Bronchial epithelial cell (primary cell): ENCODE data around the gene RAPGEF1. TPM values are rescaled to one million over a fixed set of nuclear protein-coding genes. Genes with fewer than 3 reads are reported as not detected.

Experiments
- DNase-seq: peaks from one replicate; pipeline ENCODE4 v3.0.0-alpha.2; 2010; ENCODE audit warnings: low read depth
- FAIRE-seq: peaks from 2 replicates; lab custom pipeline; 2011; peaks lifted over from hg19 to GRCh38; lab: Jason Lieb, UNC
- H3K27me3 ChIP-seq: 2 replicates; pipeline ENCODE4 v1.5.1; 2011; ENCODE audit warnings: low read length; ENCODE audit not compliant: control insufficient read depth, insufficient read depth
- H3K36me3 ChIP-seq: 2 replicates; pipeline ENCODE4 v1.5.1; 2011; ENCODE audit warnings: low read length; ENCODE audit not compliant: control insufficient read depth, insufficient read depth
- H3K4me3 ChIP-seq: 2 replicates; pipeline ENCODE4 v1.5.1; 2011; ENCODE audit warnings: mild to moderate bottlenecking, low read depth, low read length, control low read depth
- CTCF ChIP-seq: IDR thresholded peaks from 2 replicates; pipeline ENCODE4 v1.5.1; 2011; ENCODE audit warnings: mild to moderate bottlenecking, moderate library complexity, low read length, control low read depth, inconsistent platforms; ENCODE audit not compliant: insufficient read depth, severe bottlenecking
- total RNA-seq: library from RNA; depleted of rRNA; stranded (reverse); fragments of >200 nt; gene quantifications from 2 replicates; pipeline ENCODE4 v1.2.1, GENCODE V29; 2014

The RAPGEF1 gene
- total RNA-seq, 1 donor from 2014 or later, result 19.2 TPM

- Histone ChIP-seq H3K36me3 (peaks cover 19% of the 10 kb centered on the region), H3K4me3 (no peak overlapping the region), H3K27me3 (no peaks in the 10 kb centered on the region)
- TF ChIP-seq CTCF, result no peak
- no peak for FAIRE-seq
- DNase-seq, result no peak
These were observed 118.1 kb downstream of the RAPGEF1 start for GRCh38 chr9:131621551-131622358.

GRCh38 chr9:131620764-131621520 is 118.9 kb downstream of the RAPGEF1 start:
- TF ChIP-seq CTCF, result no peak
- Histone ChIP-seq H3K36me3 (peaks cover 18% of the 10 kb centered on the region), H3K27me3 (no peaks in the 10 kb centered on the region), H3K4me3 (no peak overlapping the region)
- DNase-seq, result no peak
- FAIRE-seq, result no peak

- no peak for DNase-seq
- Histone ChIP-seq H3K27me3 (no peaks in the 10 kb centered on the region), H3K36me3 (peaks cover 17% of the 10 kb centered on the region), H3K4me3 (no peak overlapping the region)
- no peak for FAIRE-seq
- no peak for TF ChIP-seq CTCF
These were observed 120.2 kb downstream of the RAPGEF1 start for GRCh38 chr9:131619680-131620079.

GRCh38 chr9:131618785-131619184 is 121.1 kb downstream of the RAPGEF1 start:
- TF ChIP-seq CTCF, result no peak
- Histone ChIP-seq H3K36me3 (peaks cover 12% of the 10 kb centered on the region), H3K4me3 (no peak overlapping the region), H3K27me3 (no peaks in the 10 kb centered on the region)
- DNase-seq (no peak), FAIRE-seq (no peak)

- peaks cover 12% of the 10 kb centered on the region for H3K36me3 ChIP-seq
- no peak for FAIRE-seq
- no peak overlapping the region for H3K4me3 ChIP-seq
- no peak for TF ChIP-seq CTCF
- DNase-seq, result peak; percentile 47
- H3K27me3 ChIP-seq, result no peaks in the 10 kb centered on the region
These were observed 121.8 kb downstream of the RAPGEF1 start for GRCh38 chr9:131618071-131618479.
